Head of caudate nucleus (tissue), 42 donors: Measurements from ENCODE around the gene DCHS1.
A peak's percentile ranks its signal among the peaks of the same experiment; 100 is the strongest.

Experiments used
- DNase-seq, 42 donors: peaks; one replicate each; pipeline versions ENCODE4 v3.0.0 to v3.0.0-alpha.2; 2020 to 2021; ENCODE audit warnings: mixed read lengths in 7 of 42
- intact Hi-C: fragments of 100-400 bp; cut with DNase I; formaldehyde crosslinking; loops from one replicate; pipeline ENCODE4 v1.15.0; 2022

DCHS1 gene

DNA sequence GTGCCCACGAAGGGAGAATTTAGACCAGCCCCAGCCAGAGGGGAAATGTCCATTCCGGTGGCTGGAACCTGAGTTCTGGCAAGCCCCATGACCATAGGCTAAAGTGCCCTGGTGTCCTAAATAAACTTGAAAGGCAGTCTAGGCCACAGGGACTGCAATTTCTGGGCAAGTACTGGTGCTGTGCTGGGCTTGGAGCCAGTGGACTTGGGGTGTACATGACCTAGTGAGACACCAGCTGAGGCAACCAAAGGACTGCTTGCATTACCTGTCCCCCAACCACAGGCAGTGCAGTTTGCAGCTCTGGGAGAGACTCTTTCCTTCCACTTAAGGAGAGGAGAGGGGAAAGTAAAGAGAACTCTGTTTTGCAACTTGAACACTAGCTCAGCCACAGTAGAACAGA lies 75.9 kb downstream of the DCHS1 start:
- DNase-seq: peak in 2 of 42 donors; percentile 41 to 49
- intact Hi-C loops: no loop called here

DNA sequence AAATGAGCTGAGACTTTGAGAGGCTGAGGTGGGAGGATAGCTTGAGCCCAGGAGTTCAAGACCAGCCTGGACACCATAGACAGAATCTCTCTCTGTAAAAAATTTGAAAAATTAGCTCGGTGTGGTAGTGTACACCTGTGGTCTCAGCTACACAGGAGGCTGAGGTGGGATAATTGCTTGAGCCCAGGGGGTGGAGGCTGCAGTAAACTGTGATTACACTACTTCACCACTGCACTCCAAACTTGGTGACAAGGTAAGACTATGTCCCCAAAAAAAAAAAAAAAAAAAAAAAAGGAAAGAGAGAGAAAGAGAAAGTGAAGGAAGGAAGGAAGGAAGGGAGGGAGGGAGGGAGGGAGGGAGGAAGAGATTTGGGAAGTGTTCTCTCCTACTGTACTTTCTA lies 77.5 kb downstream of the DCHS1 start:
- intact Hi-C loops: no loop called here
- no peak for DNase-seq

DNA sequence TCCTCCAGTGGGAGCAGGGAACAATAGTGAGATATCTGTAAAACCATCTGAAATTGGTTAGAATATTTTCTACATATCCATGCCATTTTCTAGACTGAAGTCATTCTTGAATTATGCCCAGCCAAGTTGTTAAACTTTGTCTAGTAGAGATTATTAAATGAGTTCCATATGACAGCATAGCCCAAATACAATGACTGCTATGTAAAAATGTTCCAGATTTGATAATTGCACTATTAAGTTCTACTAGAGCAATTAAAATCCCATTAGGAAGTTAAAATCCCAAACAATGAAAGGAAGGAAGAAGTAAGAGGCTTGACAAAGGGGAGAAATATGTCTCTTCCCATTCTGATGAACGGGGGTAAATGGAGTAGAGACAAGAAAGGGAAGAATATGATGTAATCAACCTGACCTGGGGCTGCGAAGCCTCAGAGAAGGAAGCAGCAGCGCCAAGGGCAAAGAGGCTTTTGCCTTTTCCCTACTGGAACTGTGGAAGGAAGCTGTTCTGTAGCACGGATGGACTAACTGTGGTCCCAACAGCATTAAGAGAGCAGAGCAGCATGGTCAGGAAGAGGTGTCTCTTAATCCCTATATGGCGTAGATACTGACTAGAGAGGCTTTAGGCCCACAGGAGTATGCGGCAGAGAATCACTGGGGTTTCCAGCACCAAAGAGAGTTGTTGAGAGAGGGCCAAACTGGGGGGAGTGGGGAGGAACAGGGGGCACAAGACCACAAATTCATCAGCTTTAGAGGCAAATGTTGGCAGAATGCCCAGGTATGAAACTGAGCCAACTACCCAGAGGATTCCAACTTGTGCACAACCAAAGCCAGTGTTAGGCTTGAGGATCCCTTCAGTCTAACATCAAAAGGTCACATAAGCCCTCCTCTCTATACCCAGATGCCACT lies 78.9 kb downstream of the DCHS1 start:
- peak; percentile 21 to 96 (median 88) for DNase-seq
- intact Hi-C loops: no loop called here

DNA sequence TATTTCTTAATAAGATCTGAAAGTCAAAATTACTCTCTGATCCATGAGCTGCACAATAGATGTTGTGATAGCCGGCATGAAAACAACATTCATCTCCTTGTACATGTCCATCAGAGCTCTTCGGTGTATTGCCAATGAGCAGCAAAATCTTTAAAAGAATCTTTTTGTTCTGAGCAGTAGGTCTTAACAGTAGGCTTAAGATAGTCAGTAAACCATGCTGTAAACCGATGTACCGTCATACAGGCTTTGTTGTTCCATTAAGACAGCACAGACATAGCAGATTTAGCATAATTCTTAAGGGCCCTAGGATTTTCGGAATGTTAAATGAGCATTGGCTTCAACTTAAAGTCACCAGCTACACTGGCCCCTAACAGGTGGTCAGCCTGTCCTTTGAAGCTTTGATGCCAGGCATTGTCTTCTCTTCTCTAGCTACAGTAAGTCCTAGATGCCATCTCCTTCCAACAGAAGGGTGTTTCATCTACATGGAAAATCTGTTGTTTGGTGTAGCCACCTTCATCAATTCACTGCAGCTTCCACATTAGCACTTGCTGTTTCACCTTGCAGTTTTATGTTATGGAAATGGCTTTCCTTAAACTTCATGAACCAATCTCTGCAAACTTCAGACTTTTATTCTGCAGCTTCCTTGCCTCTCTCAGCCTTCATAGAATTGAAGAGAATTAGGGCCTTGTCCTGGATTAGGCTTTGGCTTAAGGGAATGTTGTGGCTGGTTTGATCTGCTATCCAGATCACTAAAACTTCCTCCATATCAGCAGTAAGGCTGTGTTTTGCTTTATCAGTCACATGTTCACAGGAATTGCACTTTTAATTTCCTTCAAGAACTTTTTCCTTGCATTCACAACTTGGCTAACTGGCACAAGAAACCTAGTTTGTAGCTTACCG lies 80.5 kb downstream of the DCHS1 start:
- intact Hi-C loops: no loop called here
- no peak for DNase-seq

DNA sequence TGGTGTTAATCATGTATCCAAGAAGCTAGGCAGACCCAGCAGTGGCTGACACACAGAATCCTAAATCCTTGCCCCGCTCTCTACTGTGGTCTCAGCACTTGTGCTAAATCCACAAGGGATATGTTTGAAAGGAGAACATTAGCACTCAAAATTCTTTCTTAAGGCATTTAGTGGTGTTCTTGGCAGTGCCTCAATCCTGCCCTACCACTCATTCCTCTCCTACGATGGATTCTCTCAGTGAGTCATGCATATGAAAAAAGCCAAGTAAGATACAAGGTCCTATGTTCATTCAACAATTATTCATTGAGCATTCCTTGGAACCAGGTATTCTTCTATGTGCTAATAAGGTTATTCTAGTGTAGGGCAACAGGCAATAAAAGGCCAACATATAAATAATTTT lies 83.4 kb downstream of the DCHS1 start:
- intact Hi-C loops: no loop called here
- DNase-seq: peak in 4 of 42 donors; percentile 29 to 56 (median 37)

DNA sequence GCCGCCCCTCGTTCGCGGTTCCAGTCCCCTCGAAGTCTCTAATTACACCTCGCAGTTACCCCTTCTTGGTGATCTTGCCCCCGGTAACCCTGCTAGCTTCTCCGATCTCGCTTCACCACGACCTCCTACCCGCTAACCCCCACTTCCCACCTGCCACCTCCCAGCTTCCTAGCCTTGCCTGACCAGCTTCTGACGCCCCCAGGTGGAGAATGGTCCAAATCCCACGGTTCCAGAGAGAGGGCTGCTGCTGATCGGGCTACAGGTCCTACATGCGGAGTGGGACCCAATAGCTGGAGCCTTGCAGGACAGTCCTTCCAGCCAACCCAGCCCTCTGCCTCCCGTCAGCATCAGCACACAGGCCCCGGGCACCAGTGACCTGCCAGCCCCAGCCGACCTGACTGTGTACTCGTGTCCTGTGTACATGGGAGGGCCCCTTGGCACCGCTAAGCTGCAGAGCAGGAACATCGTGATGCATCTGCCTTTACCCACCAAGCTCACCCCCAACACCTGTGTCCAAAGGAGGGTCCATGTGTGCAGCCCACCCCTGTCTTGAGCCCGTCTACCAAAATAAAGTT lies 84.1 kb downstream of the DCHS1 start:
- intact Hi-C loops: no loop called here
- DNase-seq: peak in 1 of 42 donors; percentile 31
